Measurements from ENCODE around the gene NMNAT3.

Gene NMNAT3

DNA sequence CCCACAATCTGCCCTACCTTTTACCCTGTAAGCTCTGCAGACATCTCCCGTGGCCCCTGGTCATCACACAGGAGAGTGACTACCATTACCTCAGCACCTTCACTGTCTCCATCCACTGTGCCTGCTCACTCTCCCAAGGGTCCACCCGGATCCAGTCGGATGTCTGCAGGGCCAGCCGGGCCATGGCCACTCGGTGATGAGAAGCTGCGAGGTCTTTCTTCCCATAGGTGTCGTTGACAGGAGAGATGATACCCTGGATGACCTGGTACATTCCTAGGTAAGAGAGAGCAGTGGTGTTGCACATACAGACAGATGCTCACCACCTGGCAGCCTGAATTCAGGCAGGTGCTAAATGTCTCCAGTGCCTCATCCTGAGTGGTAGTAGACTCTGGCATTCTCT is 99.0 kb downstream of the NMNAT3 start:
- no peak for DNase-seq (ENCODE audit: low read depth)

DNA sequence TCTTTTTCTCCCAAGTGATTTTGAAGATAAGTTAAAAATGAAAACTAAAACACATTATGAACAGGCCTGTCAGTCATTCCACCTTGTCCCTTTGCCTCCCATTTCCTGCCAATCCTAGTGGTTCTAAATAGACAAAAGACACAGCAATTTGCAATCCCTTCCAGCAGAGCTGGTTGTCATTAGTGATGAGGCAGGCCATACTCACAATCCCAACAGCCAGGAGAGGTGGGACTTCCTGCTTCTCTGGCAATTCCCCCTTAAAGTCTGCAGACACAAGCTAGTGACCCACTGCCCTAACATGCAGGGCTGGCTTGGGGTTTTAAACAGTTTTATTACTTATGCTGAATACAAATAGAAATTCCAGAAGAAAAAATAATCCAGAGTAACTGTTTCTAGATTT is 99.9 kb downstream of the NMNAT3 start:
- no peak for DNase-seq (ENCODE audit: low read depth)

- DNase-seq (ENCODE audit: low read depth): no peak
Measured at GRCh38 chr3:139577346-139577745, 100.4 kb downstream of the NMNAT3 start.

GRCh38 chr3:139574026-139574947 is 103.5 kb downstream of the NMNAT3 start:
- no peak for DNase-seq (ENCODE audit: low read depth)

DNA sequence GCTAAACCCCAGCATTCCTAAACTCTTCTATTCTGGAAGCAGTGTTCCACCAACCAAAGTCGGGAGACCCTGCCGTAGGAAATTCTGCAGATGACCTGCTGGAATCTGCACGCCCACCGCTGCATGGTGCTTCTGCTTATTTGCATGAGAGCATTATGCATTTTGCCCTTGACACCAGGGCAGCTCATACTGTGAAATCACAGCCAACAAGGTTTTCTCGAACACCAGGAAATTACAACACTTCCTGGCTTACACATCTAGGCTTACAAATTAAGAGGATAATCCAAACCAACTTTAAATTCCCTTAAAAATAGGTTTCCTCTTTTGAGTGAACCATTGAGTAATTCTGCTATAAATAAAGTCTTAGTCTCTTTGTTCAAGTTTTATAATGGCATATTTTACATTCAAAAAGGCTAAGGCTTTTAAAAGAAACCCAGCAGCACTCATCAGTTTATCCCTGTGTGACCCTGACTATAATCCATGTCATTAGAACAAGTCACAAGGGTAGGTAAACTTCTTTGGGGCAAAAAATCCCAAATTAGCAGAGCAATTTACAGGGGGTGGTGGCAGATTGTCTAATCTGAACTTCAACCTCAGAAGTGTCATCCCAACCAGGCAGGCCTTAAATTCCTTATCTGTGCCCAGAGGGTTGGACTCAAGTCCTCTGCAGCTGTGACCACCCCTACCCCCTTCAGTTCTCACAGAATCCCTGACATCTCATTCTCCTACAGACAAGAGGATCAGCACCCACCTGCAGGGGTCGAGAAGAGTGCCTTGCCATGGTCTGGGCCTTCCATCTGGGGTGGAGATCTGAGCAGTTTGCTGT is 104.7 kb downstream of the NMNAT3 start:
- DNase-seq (ENCODE audit: low read depth): no peak

DNA sequence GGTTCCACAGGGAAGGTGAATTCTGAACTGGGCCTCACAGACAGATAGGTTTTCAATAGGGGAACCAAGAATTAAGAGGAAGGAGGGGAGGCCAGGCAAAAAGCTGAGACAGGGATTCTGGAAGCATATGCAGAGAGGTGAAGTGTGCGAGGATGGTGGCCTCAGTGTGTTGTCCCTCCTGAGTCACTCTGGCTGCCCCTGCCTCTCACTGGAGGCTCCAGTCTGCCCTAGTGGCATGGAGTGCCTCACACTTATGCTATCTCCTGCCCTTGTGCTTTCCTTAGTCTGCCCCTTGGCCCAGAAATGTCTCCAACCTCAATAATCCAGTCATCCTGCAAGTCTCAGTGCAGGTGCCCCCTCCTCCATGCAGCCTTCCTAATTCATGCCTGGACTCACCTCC is 106.1 kb downstream of the NMNAT3 start:
- DNase-seq (ENCODE audit: low read depth): no peak

GRCh38 chr3:139564294-139564861 is 113.4 kb downstream of the NMNAT3 start:
- no peak for DNase-seq (ENCODE audit: low read depth)

GRCh38 chr3:139561959-139562676 is 115.7 kb downstream of the NMNAT3 start:
- peak; percentile 5 for DNase-seq (ENCODE audit: low read depth)

GRCh38 chr3:139561255-139561817 is 116.4 kb downstream of the NMNAT3 start:
- DNase-seq (ENCODE audit: low read depth): no peak

- DNase-seq (ENCODE audit: low read depth): no peak
Measured at GRCh38 chr3:139560411-139560810, 117.4 kb downstream of the NMNAT3 start.

DNA sequence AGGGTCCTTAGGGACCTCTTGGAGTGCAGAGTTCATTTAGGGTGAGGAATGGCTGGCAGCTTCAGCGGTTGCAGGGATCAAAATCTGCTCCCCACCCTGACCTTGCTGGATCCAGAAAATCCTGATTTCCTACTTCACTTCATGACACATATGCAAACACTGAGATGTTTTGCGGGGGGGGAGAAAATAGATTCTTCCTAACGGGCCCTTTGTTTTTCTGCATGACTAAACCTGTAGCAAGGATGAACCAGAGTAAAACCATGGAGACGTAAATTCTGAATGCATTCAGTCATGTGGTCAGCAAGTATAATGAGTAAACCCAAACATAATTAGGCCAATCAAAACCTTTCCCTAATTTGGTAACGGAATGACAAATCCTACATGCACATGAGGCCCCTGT is 118.2 kb downstream of the NMNAT3 start:
- no peak for DNase-seq (ENCODE audit: low read depth)

DNA sequence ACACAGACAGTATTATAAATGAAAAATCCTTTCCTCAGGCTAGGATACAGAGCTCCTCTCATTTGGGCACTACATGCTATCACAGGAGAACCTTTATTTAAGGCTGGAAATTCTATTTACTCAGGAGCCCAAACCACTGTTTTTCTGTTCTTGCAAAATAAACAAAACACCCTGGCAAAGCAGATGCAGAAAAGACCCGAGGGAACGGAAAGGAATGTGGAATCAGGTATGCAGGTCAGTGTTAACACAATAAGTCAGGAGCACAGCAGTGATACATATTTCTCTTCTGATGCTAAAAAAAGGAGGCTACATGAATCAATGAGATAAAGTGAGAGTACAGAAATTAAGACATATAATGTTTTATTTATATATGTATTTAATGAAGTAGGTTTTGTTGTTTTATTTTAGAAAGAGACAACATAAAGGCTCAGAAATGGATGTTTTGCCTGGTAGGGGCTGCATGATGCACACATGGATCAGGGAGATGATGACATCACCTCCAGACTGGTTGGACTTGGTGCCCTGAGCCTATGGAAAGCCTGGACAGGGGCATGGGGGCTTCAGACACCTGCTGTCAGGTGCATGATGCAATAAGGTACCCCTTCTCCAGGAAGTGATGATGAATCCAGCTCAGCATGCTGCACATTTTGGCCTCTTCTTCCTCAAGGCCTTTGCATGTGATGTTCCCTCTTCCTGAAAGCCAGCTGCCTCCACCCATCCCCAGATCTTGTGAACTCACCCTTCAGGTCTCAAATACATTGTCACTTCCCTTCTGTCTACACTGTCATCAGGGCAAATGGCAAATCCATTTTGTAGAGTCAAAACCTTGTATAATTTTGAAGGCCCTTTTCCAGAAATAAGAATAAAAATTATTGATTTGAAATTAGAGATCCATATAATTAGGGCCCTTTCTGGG is 119.2 kb downstream of the NMNAT3 start:
- DNase-seq (ENCODE audit: low read depth): no peak

- DNase-seq (ENCODE audit: low read depth): no peak
Measured at GRCh38 chr3:139557041-139557440, 120.7 kb downstream of the NMNAT3 start.

DNA sequence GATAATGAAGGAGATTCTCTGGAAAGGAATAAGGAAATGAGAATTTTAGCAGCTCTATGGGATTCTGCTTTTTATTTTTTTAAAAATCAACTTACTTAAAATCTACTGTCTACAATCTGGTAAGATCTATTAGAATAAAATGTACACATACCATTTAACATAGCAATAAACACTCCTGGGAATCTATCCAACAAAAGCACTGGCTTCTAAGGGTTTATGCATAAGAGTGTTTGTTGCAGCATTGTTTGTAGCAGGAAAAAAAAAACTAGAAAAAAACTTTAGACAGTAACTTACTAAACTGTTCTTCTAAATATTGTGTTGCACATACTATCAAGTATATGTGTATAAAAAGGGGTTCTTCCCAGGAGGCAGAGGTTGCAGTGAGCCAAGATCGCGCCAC is 122.5 kb downstream of the NMNAT3 start:
- no peak for DNase-seq (ENCODE audit: low read depth)

DNA sequence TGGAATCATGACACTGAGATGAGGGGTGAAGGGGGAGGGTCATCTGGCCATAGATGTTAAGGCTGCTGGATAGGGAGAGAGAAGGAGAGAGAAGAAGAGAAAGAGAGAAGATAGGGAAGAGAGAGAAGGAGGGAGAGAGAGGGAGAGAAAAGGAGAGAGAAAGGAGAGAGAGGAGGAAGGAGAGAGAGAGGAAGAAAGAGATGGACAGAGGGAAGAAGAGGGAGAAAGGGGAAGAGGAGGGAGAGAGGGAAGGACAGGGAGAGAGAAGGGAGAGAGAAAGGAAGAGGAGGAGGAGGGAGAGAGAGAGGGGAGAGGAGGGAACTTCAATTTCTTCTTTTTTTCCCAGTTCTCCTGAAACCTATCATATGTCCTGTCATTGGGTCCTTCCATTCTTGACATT is 123.1 kb downstream of the NMNAT3 start:
- no peak for DNase-seq (ENCODE audit: low read depth)

DNA sequence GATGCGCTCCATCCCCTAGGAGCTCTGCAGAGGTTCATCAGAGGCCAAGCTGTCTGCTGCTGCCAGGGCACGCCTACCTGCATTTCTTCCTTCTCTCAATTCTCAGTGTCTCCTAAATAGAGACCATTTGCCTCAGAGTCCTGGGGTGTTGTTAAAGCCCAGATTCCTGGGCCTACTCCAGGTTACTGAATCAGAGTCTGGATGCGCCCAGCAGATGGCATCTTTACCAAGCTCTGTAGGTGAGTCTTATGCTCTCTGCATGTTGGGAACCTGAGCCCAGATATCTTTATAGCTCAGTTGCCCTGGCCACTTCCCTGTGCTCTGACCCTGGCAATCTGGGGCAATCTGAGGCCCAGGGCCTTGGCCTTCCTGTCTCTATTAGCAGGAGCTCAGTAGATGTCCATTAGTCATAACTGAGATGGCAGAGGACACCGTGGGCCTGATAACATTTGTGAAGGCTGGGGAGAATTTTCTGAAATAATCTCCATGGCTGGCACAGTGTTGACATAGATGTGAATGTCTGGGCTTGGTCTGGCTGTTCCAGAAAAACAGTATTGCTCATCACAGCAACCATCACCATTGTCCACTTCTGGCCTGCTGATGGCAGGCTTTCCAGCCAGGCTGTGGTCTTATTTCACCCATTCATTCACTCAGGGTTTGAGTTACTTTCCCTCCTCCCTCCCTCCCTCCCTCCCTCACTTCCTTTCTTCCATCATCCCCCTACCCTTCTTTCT is 125.0 kb downstream of the NMNAT3 start:
- no peak for DNase-seq (ENCODE audit: low read depth)

DNA sequence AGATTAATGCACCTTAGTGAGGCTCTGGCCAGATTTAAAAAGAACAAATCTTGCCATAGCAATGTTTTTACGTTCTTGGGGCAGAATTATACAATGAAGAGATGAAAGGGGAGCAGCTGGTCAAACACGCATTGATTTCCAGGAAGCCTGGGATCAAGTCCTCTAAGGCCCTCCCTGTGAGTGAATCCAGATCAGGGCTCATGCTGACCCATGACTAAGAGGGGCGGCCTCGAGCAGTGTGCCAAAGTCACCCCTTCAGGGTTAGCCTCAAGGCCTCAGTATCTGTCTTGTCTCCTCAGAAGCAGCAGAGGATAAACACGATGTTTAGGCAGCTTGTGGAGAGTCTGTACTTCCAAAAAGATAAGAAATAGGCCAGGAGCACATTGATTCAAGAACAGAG is 129.0 kb downstream of the NMNAT3 start:
- no peak for DNase-seq (ENCODE audit: low read depth)

DNA sequence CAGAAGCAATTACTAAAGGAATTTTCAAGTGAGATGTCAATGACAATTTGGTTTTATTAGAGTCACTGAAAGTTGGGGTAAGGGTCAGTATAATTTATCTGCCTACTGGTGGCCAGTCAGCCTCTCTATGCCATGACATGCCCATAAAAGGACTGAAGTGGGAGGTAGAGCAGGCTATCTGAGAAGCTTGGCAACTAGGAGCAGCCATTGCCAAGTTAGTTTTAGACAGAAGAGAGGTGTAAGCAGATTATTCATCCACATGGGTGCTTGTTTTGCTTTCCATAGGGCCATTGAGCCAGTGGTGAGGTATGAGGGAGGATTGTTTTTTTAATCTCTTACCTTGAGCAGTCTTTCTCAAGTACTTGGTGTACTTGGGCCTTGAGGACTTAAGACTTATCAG is 130.1 kb downstream of the NMNAT3 start:
- DNase-seq (ENCODE audit: low read depth): no peak

DNA sequence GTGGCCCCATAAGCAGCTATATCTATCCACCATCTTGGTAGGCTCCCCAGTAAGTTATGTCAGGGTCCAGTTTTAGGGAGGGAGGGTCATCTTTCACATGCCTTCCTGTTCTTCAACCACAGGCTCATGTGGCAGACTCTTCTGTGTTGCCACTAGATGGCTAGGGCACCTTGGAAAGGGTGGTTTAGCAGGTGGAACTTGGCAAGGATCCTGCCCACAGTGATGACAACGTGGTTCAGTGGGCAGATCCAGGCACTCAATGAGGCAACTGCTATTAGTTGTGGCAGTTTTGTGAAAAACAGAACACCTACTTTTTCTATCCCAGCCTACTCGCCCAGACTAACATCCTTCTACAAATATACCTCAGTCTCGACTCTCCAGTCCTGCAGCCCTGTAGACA is 131.0 kb downstream of the NMNAT3 start:
- no peak for DNase-seq (ENCODE audit: low read depth)

All from GM04504 (cell line).